ENCODE results near the gene GPC6. TPM values are rescaled to one million over a fixed set of nuclear protein-coding genes. Genes with fewer than 3 reads are reported as not detected.

Gene GPC6
- total and polyA plus RNA-seq, 2 donors (not counting 3 experiments of a cell fraction or from before 2014, with no cell fraction given) = 0.01 TPM; not detected in 1

DNA sequence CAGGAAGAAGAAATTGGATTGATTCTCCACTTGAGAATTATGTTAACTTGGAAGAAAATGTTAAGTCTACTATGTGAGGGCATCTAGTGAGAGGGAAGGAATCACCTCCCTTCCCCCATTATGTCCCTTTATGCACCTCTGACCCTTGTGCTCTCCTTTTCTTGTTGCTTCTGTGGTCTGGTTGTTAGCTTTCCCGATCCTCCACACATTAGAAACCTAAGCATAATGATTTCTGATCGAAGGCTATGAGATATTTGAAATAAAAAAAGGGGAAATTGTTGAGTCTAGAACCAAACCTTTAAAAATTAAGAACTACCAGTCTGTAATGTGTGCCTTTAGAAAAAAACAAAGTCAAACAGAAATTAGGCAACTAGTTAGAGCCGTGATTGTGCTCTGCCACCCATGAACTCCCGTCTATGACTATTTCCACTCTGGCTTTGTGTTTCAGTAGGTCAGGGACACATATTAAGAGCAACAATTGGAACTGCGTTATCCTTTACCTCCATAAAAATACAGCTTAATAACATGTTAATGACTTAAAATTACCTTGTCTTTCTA, 463 bp upstream of the GPC6 start:
- H3K4me3 ChIP-seq (replicated peaks in 1 of 3; ENCODE audit: insufficient read depth in 1 of 3, low read depth in 1 of 3, low read length in 3 of 3) = no peak overlapping the region
- H3K36me3 ChIP-seq (ENCODE audit: control insufficient read depth in 2 of 2, extremely low read depth in 1 of 2, insufficient read depth in 2 of 2, low read length in 2 of 2) = no peaks in the 10 kb centered on the region
- ChIA-PET POLR2A (no interaction called here), CTCF (no interaction called here)
- H3K79me2 ChIP-seq (ENCODE audit: control insufficient read depth, insufficient read depth, low read length) = no peaks in the 10 kb centered on the region
- H2AFZ ChIP-seq (ENCODE audit: low read depth, low read length) = no peak overlapping the region
- peaks cover 3% of the 10 kb centered on the region for H3K9me3 ChIP-seq (replicated peaks; ENCODE audit: control insufficient read depth, insufficient read depth, low read length)
- H3K9me1 ChIP-seq (replicated peaks; ENCODE audit: control insufficient read depth, extremely low read depth, insufficient read depth, low read length) = no peaks in the 10 kb centered on the region
- TF ChIP-seq, protein P1, sequence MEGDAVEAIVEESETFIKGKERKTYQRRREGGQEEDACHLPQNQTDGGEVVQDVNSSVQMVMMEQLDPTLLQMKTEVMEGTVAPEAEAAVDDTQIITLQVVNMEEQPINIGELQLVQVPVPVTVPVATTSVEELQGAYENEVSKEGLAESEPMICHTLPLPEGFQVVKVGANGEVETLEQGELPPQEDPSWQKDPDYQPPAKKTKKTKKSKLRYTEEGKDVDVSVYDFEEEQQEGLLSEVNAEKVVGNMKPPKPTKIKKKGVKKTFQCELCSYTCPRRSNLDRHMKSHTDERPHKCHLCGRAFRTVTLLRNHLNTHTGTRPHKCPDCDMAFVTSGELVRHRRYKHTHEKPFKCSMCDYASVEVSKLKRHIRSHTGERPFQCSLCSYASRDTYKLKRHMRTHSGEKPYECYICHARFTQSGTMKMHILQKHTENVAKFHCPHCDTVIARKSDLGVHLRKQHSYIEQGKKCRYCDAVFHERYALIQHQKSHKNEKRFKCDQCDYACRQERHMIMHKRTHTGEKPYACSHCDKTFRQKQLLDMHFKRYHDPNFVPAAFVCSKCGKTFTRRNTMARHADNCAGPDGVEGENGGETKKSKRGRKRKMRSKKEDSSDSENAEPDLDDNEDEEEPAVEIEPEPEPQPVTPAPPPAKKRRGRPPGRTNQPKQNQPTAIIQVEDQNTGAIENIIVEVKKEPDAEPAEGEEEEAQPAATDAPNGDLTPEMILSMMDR (IDR thresholded peaks at IDR 0.05; ENCODE audit: extremely low read depth in 1 of 2, insufficient read depth in 1 of 2, low read depth in 1 of 2, low read length in 2 of 2) = no peak
- TF ChIP-seq POLR2A (IDR thresholded peaks at IDR 0.05; ENCODE audit: low read depth, low read length) (no peak), MYC (IDR thresholded peaks at IDR 0.05; ENCODE audit: low read depth, low read length) (no peak)
- no TSS peak for BruUV-seq (replicated peaks)
- intact Hi-C loops (cut with micrococcal nuclease) = no loop called here
- no peak overlapping the region for H3K4me2 ChIP-seq (ENCODE audit: insufficient read depth, low read length)
- no peak overlapping the region for H3K27ac ChIP-seq (ENCODE audit: insufficient read depth, low read depth, low read length)
- no peaks in the 10 kb centered on the region for H3K4me1 ChIP-seq (ENCODE audit: control insufficient read depth, extremely low read depth, insufficient read depth, low read length)
- H3K27me3 ChIP-seq (ENCODE audit: control insufficient read depth in 2 of 2, insufficient read depth in 2 of 2, low read length in 2 of 2) = no peaks in the 10 kb centered on the region
- H4K20me1 ChIP-seq (replicated peaks; ENCODE audit: control insufficient read depth, extremely low read depth, insufficient read depth, low read length) = no peaks in the 10 kb centered on the region
- no peak overlapping the region for H3K9ac ChIP-seq (replicated peaks; ENCODE audit: extremely low read depth, insufficient read depth, low read length)
- DNase-seq (ENCODE audit: low read depth, low spot score) = no peak
- dilution Hi-C loops (cut with MboI; ENCODE audit: extremely low pct_ligation_motif_present, low sequenced_read_pairs) = no loop called here
- FAIRE-seq = no peak

DNA sequence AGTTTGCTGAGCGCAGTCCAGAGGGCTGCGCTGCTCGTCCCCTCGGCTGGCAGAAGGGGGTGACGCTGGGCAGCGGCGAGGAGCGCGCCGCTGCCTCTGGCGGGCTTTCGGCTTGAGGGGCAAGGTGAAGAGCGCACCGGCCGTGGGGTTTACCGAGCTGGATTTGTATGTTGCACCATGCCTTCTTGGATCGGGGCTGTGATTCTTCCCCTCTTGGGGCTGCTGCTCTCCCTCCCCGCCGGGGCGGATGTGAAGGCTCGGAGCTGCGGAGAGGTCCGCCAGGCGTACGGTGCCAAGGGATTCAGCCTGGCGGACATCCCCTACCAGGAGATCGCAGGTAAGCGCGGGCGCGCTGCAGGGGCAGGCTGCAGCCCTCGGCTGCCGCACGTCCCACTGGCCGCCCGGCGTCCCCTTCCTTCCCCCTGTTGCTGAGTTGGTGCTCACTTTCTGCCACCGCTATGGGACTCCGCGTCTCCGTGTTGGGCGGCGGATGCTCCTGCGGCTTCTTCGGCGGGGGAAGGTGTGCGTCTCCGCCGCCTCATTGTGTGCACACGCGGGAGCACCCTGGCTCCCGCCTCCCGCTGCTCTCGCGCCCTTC, 772 bp downstream of the GPC6 start:
- POLR2A ChIA-PET = no interaction called here
- Histone ChIP-seq H3K4me2 (ENCODE audit: insufficient read depth, low read length) (no peak overlapping the region), H3K9ac (replicated peaks; ENCODE audit: extremely low read depth, insufficient read depth, low read length) (no peak overlapping the region), H3K9me3 (replicated peaks; ENCODE audit: control insufficient read depth, insufficient read depth, low read length) (peaks cover 3% of the 10 kb centered on the region), H2AFZ (ENCODE audit: low read depth, low read length) (no peak overlapping the region), H3K4me1 (ENCODE audit: control insufficient read depth, extremely low read depth, insufficient read depth, low read length) (no peaks in the 10 kb centered on the region), H3K27me3 (ENCODE audit: control insufficient read depth in 2 of 2, insufficient read depth in 2 of 2, low read length in 2 of 2) (no peaks in the 10 kb centered on the region), H3K4me3 (replicated peaks in 1 of 3; ENCODE audit: insufficient read depth in 1 of 3, low read depth in 1 of 3, low read length in 3 of 3) (no peak overlapping the region), H4K20me1 (replicated peaks; ENCODE audit: control insufficient read depth, extremely low read depth, insufficient read depth, low read length) (no peaks in the 10 kb centered on the region), H3K27ac (ENCODE audit: insufficient read depth, low read depth, low read length) (no peak overlapping the region), H3K9me1 (replicated peaks; ENCODE audit: control insufficient read depth, extremely low read depth, insufficient read depth, low read length) (no peaks in the 10 kb centered on the region), H3K79me2 (ENCODE audit: control insufficient read depth, insufficient read depth, low read length) (no peaks in the 10 kb centered on the region), H3K36me3 (ENCODE audit: control insufficient read depth in 2 of 2, extremely low read depth in 1 of 2, insufficient read depth in 2 of 2, low read length in 2 of 2) (no peaks in the 10 kb centered on the region)
- FAIRE-seq (no peak), DNase-seq (ENCODE audit: low read depth, low spot score) (no peak)
- CTCF ChIA-PET = no interaction called here
- no TSS peak for BruUV-seq (replicated peaks)
- dilution Hi-C loops (cut with MboI; ENCODE audit: extremely low pct_ligation_motif_present, low sequenced_read_pairs) (no loop called here), intact Hi-C loops (cut with micrococcal nuclease) (no loop called here)
- TF ChIP-seq, protein P2, sequence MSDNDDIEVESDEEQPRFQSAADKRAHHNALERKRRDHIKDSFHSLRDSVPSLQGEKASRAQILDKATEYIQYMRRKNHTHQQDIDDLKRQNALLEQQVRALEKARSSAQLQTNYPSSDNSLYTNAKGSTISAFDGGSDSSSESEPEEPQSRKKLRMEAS (IDR thresholded peaks at IDR 0.05; ENCODE audit: insufficient read depth, insufficient read length) = no peak
- no peak for TF ChIP-seq JUN (IDR thresholded peaks at IDR 0.05; ENCODE audit: borderline replicate concordance, insufficient read depth, insufficient read length, low read depth)
- no peak for TF ChIP-seq POLR2A (IDR thresholded peaks at IDR 0.05; ENCODE audit: low read depth, low read length)
- TF ChIP-seq EZH2 (IDR thresholded peaks at IDR 0.05; ENCODE audit: borderline replicate concordance, low read depth, low read length, severe bottlenecking) = no peak

Measured in endothelial cell of umbilical vein (primary cell).